Common myeloid progenitor, CD34-positive (primary cell): Measurements from ENCODE around the gene DENND1A.

ENCODE experiments used
- CTCF ChIA-PET: fragments of 350-600 bp; sonication (Branson Sonifier 250); formaldehyde crosslinking; loops from one replicate; lab custom pipeline; 2021; ENCODE audit warnings: antibody characterized with exemption; lab: Charles Lee
- POLR2A ChIA-PET: fragments of 350-600 bp; sonication (Branson Sonifier 250); formaldehyde crosslinking; loops from one replicate; lab custom pipeline; 2021; ENCODE audit warnings: antibody characterized with exemption; lab: Charles Lee
- DNase-seq, 3 donors: peaks; one replicate each; pipeline versions ENCODE4 v3.0.0 to v3.0.0-alpha.2; 2013
- H3K27ac ChIP-seq, 2 experiments: 1 replicate in 1 of 2; 2 replicates in 1 of 2; pipeline ENCODE4 v1.7.0; 2013; ENCODE audit warnings: inconsistent platforms in 2 of 2, low read length in 2 of 2, mild to moderate bottlenecking in 2 of 2, low read depth in 1 of 2, moderate library complexity in 1 of 2; ENCODE audit not compliant: severe bottlenecking in 2 of 2, insufficient read depth in 1 of 2, poor library complexity in 1 of 2
- H3K27me3 ChIP-seq, 5 experiments: replicated peaks in 2 of 5; 1 replicate in 3 of 5; 2 replicates in 2 of 5; pipeline versions ENCODE4 v1.6.1 to v1.7.0; 2013; ENCODE audit warnings: low read length in 4 of 5, mild to moderate bottlenecking in 2 of 5, moderate library complexity in 2 of 5, inconsistent platforms in 1 of 5; ENCODE audit not compliant: insufficient read depth in 5 of 5, control insufficient read depth in 4 of 5
- H3K36me3 ChIP-seq, 4 experiments: 1 replicate in 2 of 4; 2 replicates in 2 of 4; pipeline versions ENCODE4 v1.6.1 to v1.7.0; 2013; ENCODE audit warnings: low read length in 3 of 4, control low read depth in 1 of 4, mild to moderate bottlenecking in 1 of 4; ENCODE audit not compliant: control insufficient read depth in 4 of 4, insufficient read depth in 4 of 4
- H3K4me1 ChIP-seq, 4 experiments: 1 replicate in 3 of 4; 2 replicates in 1 of 4; pipeline versions ENCODE4 v1.6.1 to v1.7.1; 2013; ENCODE audit warnings: low read length in 3 of 4, mild to moderate bottlenecking in 3 of 4, control low read depth in 1 of 4, inconsistent platforms in 1 of 4, moderate library complexity in 1 of 4; ENCODE audit not compliant: control insufficient read depth in 4 of 4, insufficient read depth in 4 of 4; ENCODE audit errors: control extremely low read depth in 1 of 4
- H3K4me3 ChIP-seq, 7 experiments: 1 replicate in 4 of 7; 2 replicates in 3 of 7; pipeline versions ENCODE4 v1.5.1 to v1.7.0; 2013; ENCODE audit warnings: mild to moderate bottlenecking in 7 of 7, low read length in 6 of 7, moderate library complexity in 6 of 7, inconsistent platforms in 2 of 7, low read depth in 2 of 7, control low read depth in 1 of 7; ENCODE audit not compliant: insufficient read depth in 4 of 7, control insufficient read depth in 1 of 7; ENCODE audit errors: extremely low read depth in 1 of 7
- H3K9me3 ChIP-seq, 5 experiments: 1 replicate in 4 of 5; 2 replicates in 1 of 5; pipeline versions ENCODE4 v1.6.1 to v1.7.1; 2013; ENCODE audit warnings: low read length in 4 of 5, mild to moderate bottlenecking in 2 of 5, inconsistent platforms in 1 of 5, low read depth in 1 of 5, moderate library complexity in 1 of 5; ENCODE audit not compliant: control insufficient read depth in 4 of 5, insufficient read depth in 2 of 5; ENCODE audit errors: control extremely low read depth in 1 of 5
- WGBS: methylation state at CpG from one replicate; pipeline ENCODE4 v1.1.5; 2013; ENCODE audit not compliant: insufficient coverage; 5-methylcytosine and 5-hydroxymethylcytosine counted together

The DENND1A gene

DNA sequence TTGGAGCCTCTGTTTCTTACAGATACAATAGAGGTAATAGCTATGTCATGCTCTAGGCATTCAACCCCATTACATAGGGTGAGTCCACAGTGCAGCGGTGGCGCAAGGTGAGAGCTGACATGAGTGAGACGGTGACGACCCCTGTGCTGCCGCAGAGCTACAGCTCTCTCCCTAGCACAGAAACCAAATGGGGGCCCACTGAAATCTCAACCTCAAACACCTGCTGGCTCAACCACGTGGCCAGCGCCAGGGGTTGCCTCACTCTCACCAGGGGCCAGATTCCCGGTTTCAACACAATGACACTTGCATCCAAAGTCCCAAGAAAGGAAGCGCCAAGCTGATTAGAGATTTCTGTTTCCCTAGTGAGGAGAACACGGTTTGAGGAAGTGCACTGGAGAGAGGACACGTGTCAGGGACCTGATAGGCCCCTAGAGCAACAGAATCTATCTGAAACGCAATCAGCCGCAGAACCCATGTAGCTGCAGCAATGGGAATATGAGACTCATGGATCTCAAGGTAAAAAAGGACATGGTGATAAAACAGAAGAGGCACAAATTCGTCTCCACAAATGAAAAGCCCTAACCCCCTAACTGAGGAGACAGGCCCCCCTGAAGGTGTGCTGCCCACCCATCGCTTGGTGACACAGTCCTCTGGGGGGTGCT lies 459.7 kb downstream of the DENND1A start:
- H3K4me1 ChIP-seq: peaks cover 0 to 3% (median 0%) of the 10 kb centered on the region in 4 experiments
- ChIA-PET POLR2A (no interaction called here), CTCF (interaction anchor here (1.3 to 2.2 kb wide), 2 partner anchors 33 to 569 kb away, joined by 4 read pairs; no protein-coding TSS in a partner anchor)
- 81% methylated on average over 14 of the region's 15 CpGs for WGBS
- H3K27ac ChIP-seq: no peak overlapping the region
- H3K36me3 ChIP-seq: no peaks in the 10 kb centered on the region
- no peak overlapping the region for H3K4me3 ChIP-seq
- peak in 2 of 3 donors; percentile 17 to 33 for DNase-seq
- H3K9me3 ChIP-seq: no peaks in the 10 kb centered on the region
- no peaks in the 10 kb centered on the region for H3K27me3 ChIP-seq

DNA sequence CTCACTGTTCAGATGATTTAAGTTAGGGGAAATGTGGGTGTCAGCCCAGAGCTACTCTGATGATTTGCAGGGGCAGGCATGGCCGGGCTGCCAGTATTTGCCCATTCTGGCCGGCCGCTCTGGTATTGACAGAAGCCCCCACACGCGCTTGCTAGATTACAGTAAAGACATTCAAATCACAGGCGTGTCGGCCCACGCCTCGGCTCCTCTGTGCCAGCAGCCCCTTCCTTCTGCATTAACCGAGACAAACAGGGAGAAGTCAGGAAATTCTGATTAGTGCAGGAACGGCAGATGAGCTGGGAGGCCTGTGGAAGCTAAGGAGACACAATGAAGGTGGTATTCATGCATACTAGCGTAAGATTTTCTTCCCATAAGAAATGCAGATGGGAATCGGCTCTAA lies 460.6 kb downstream of the DENND1A start:
- H3K9me3 ChIP-seq: no peaks in the 10 kb centered on the region
- H3K27ac ChIP-seq: no peak overlapping the region
- no peaks in the 10 kb centered on the region for H3K36me3 ChIP-seq
- WGBS: 96% methylated on average over 12 of the region's 13 CpGs
- POLR2A ChIA-PET: no interaction called here
- no peak for DNase-seq
- H3K4me3 ChIP-seq: no peak overlapping the region
- no peaks in the 10 kb centered on the region for H3K27me3 ChIP-seq
- peaks cover 0 to 3% (median 0%) of the 10 kb centered on the region in 4 experiments for H3K4me1 ChIP-seq
- CTCF ChIA-PET: interaction anchor here (1.3 to 2.2 kb wide), 2 partner anchors 33 to 570 kb away, joined by 4 read pairs; no protein-coding TSS in a partner anchor

- no peak for DNase-seq
- CTCF ChIA-PET: interaction anchor here (2.2 kb wide), 1 partner anchor 32 kb away, joined by 4 read pairs; no protein-coding TSS in a partner anchor
Observed at GRCh38 chr9:123468541-123468940, 461.4 kb downstream of the DENND1A start.

DNA sequence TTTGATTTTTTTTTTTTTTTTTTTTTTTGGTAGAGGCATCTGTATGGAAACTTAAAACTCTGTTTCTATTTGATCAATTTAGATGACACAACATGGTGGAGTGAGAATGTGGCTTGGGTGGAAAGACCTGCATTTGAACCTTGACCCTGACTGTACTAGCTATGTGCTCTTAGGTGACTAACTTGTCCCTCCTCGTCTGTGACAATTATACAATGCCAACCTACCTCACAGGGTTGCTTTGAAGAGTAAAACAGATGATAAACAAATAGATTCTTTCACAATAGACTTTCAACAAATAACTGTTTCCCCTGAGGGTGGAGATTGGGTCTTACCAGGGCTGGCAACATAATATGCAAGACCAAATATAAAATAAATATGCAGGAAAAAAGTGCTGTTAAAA lies 464.6 kb downstream of the DENND1A start:
- no peaks in the 10 kb centered on the region for H3K4me1 ChIP-seq
- no peaks in the 10 kb centered on the region for H3K36me3 ChIP-seq
- ChIA-PET POLR2A (no interaction called here), CTCF (no interaction called here)
- H3K4me3 ChIP-seq: no peak overlapping the region
- no CpG with 5 or more reads among the region's 1 CpG for WGBS
- no peak for DNase-seq
- H3K27ac ChIP-seq: no peak overlapping the region
- H3K9me3 ChIP-seq: no peaks in the 10 kb centered on the region
- no peaks in the 10 kb centered on the region for H3K27me3 ChIP-seq

More at GRCh38 chr9:123468541-123468940, 461.4 kb downstream of the DENND1A start:
- H3K9me3 ChIP-seq: no peaks in the 10 kb centered on the region
- no peaks in the 10 kb centered on the region for H3K36me3 ChIP-seq
- POLR2A ChIA-PET: no interaction called here
- no peak overlapping the region for H3K4me3 ChIP-seq
- no peaks in the 10 kb centered on the region for H3K27me3 ChIP-seq
- H3K27ac ChIP-seq: no peak overlapping the region
- WGBS: 100% methylated on average over 5 of the region's 5 CpGs
- peaks cover 0 to 3% (median 0%) of the 10 kb centered on the region in 4 experiments for H3K4me1 ChIP-seq

DNA sequence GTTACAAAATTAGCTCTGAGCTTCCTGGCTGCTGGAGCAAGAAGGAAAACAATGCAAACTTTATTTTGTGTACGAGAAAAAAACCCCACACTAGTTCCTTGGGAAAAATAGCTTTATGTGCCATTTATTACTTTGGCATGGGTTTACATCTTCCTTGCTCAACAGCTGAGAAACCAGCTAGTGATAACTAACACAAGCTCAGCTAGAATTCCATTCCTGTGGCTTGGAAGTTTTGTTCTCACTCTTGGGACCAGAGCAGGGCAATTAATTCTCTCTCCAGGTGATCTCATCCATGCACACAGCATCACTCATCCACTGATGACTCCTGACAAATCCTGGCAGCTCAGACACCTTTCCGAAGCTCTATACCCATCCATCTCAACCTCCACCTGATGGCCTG lies 469.8 kb downstream of the DENND1A start:
- WGBS: 94% methylated on average over 2 of the region's 2 CpGs
- ChIA-PET CTCF (interaction anchor here (1.4 kb wide), 1 partner anchor 33 kb away, joined by 3 read pairs; no protein-coding TSS in a partner anchor), POLR2A (no interaction called here)
- Histone ChIP-seq H3K4me1 (no peaks in the 10 kb centered on the region), H3K27ac (no peak overlapping the region), H3K27me3 (no peaks in the 10 kb centered on the region), H3K9me3 (no peaks in the 10 kb centered on the region), H3K4me3 (no peak overlapping the region), H3K36me3 (peaks cover 1 to 6% (median 3%) of the 10 kb centered on the region in 4 experiments)
- DNase-seq: no peak

- H3K36me3 ChIP-seq: peaks cover 6 to 9% (median 7%) of the 10 kb centered on the region in 4 experiments
- ChIA-PET POLR2A (no interaction called here), CTCF (interaction anchor here (0.8 to 1.4 kb wide), 3 partner anchors 12 to 38 kb away, joined by 3 read pairs; no protein-coding TSS in a partner anchor)
Observed at GRCh38 chr9:123457583-123457982, 472.3 kb downstream of the DENND1A start.

DNA sequence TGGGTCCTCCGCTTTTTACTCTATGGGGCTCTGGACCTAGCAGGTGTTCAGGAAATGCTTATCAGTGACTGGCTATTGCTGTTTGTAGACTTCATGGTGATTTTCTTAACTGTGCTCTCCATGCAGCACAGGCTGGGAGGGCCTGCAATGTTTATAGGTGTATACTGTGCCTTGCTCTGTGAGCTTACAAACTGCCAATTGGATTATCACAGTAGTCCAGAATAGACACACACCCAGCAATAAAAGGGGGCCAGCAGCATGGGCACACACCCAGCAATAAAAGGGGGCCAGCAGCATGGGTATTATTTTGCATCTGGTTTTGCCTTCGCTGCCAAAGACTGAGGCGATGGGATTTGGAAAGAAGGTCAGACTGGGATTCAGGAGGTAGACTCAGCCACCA lies 473.9 kb downstream of the DENND1A start:
- no peak overlapping the region for H3K4me3 ChIP-seq
- no peaks in the 10 kb centered on the region for H3K4me1 ChIP-seq
- CTCF ChIA-PET: no interaction called here
- POLR2A ChIA-PET: no interaction called here
- peaks cover 6 to 15% (median 7%) of the 10 kb centered on the region in 4 experiments for H3K36me3 ChIP-seq
- H3K27ac ChIP-seq: no peak overlapping the region
- H3K27me3 ChIP-seq: no peaks in the 10 kb centered on the region
- WGBS: 100% methylated on average over 2 of the region's 3 CpGs
- no peaks in the 10 kb centered on the region for H3K9me3 ChIP-seq
- no peak for DNase-seq

More at GRCh38 chr9:123457583-123457982, 472.3 kb downstream of the DENND1A start:
- over 99% methylated on average over 9 of the region's 9 CpGs for WGBS
- no peaks in the 10 kb centered on the region for H3K27me3 ChIP-seq
- no peak overlapping the region for H3K4me3 ChIP-seq
- no peaks in the 10 kb centered on the region for H3K9me3 ChIP-seq
- H3K4me1 ChIP-seq: no peaks in the 10 kb centered on the region
- DNase-seq: no peak
- H3K27ac ChIP-seq: no peak overlapping the region
